ENCODE results near the gene SLC22A4.

The SLC22A4 gene

DNA sequence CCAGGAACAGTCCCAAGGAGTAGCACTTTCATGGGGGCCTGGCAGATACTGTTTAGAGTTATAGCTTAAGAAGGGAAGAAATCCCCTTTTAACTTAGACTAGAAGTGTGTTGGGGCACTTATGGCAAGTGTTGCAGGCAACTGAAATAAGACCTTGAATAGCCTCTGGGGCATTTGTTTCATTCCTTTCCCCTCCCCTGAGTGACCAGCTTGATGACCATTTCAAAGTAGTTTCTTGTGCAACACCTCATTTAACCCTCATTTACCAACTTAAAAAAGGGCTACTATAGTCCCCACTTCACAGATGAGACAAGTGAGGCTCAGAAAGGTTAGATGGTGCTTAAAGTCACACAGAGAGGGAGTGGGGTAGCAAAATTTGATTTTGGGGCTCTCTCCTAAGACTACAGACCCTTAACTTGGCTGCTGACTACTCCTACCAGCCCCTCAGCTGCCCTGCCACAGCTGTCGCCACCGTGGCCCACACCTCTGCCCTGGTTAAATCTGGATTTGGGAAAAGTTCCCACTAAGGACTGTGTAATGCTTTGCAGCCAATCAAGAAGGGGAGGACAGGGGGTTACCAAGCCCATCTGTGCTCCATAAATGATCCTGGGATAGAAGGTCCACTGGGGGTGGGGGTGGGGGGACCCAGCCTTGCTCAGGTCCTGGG lies 31.2 kb upstream of the SLC22A4 start:
- no peak for DNase-seq

DNA sequence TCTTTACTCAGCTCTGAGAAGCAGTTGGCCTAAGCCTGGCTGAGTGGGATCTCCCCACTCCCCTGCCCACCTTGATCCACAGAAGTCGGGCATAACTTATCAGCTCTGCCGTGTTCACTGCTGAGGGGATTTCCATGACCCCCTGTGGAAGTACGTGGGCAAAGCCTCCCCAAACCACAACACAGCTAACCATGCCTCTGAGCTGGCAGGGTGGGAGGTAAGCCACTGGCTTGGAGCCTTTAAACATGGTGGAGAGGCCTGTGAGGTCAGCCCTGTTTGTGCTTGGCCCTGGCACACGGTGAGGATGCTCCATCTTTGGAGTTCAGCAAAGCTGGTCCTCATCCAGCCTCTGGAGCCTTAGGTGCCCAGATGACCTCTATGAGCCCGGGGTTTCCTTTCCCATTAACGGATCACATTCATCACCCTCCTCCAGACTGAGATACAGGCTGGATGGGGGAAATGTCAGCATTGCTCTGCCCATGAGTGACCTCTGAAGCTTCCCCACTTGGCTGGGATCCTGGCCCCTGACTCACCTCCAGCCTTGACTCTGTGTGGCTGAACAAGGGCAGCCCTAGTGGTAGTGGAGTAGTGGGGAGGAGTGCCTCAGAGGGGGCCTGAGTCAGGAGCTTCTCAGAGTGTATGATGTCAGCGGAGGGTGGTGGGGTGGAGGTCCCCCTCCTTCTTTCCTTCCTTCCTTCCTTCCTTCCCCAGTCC lies 30.5 kb upstream of the SLC22A4 start:
- peak; percentile 83 for DNase-seq

DNA sequence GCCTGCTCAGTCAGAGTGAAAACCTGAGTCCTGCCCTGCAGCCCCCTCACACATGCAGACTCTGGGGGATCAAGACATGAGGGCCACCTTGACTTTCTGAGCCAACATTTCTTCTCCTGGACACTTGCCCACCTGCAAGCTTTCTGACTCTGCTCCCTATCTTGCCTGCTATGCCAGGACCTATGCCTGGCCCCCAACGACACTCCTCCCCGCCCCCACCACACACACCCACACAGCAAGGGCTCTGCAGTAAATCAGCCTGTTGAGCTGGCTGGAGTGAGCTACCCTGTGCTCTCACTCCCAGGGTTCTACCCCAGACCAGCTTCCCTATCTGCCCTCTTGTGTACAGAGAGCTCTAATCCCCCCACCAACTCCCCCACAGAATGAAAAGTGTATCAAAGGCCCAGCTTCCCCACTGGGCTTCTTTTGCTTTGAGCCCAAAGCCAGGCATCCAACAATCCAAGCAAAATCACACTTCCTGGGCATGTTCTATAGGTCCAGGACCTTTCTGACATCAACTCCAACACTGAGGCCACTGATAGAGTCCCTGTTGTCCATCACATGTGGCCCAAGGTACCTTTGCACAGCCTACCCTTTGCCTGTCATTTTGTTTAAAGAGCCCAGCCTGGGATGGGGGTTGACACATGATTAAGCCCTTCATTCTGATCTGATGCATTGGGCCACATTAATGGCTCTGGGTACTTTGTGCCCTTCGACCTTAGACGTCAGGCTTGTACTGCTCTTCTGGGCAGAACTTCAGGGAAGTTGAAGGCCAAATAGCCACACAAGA lies 29.5 kb upstream of the SLC22A4 start:
- no peak for DNase-seq

DNA sequence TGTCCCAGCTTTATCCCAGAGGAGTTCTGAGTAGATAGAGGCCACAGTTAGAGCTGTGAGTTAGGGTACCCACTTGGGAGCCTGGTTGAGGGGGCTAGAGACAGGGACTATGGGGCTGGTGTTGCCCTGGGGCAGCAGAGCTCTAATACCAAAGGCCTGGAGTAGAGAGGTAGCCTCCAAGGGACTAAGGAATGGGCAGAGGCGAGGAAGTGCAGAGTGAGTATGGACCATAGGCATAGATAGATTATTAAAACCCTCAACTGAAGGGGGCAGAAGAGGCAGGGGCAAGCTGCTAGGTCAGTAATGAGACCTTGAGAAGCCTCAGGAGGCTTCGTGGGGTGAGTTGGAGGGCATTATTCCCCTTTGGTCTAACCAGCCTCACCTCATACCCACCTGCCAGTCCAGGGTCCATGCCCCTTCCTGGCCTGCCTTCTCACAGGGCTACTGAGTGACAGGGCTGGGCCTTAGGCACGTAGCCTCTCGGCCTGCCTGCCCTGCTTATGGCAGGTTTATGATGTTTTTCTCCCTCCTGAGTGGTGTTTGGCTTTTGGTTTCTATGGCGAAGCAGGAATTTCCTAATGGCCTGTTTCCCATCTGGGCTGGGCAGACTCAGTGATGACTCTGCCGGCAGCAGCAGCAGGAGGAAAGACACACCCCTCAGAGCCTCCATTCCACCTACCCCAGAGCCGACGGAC lies 28.7 kb upstream of the SLC22A4 start:
- peak; percentile 79 for DNase-seq

DNA sequence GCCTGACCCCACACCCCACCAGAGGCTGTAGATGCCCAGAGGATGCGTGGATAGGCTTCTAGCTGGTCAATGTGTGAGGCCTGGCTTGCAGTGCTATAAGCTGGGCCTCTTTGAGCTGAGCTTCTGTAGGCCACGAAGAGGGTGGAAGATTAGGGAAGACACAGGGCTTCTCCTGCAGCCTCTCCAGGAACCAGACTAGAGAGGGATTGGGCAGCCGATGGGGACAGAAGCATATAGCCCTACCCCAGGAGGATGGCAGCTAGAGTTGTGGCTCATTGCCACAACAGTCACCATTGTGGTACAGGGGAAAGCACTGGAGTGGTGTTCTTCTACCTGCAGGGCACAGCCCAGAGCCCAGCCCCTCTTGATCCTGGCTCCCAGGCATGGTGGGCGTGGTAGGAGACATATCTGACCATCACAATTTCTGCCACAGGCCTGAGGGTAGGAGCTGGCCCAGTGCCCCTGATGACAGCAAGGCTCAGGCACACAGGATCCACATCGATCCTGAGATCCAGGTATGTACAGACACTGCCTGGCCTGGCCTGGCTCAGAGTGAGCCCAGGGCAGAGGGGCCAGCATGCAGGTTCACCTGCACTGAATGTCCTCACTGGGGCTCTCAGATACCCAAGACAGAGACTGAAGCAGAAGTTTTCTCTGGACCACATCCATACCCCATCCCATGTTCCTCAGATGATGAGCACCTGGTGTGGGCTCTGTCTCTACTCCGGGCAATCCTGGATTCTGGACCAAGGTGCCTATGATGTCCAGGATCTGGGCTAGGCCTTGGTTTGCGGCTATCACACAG lies 28.0 kb upstream of the SLC22A4 start:
- no peak for DNase-seq

DNA sequence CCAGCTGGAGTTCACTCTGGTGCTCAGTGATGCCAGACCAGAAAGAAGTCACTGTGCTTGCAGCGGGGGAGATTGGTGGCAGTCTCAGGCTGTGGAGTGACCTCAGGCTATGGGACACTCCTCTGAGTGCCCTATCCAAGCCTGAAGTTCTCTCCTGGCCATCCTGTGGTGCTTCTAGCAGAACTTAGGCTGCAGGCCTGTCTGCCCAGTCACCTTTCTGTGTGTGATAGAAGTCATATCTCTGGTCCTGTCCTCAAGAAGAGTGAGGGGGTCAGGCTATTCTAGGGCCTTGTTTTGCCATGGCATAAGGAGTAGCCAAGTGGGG lies 27.4 kb upstream of the SLC22A4 start:
- no peak for DNase-seq

DNA sequence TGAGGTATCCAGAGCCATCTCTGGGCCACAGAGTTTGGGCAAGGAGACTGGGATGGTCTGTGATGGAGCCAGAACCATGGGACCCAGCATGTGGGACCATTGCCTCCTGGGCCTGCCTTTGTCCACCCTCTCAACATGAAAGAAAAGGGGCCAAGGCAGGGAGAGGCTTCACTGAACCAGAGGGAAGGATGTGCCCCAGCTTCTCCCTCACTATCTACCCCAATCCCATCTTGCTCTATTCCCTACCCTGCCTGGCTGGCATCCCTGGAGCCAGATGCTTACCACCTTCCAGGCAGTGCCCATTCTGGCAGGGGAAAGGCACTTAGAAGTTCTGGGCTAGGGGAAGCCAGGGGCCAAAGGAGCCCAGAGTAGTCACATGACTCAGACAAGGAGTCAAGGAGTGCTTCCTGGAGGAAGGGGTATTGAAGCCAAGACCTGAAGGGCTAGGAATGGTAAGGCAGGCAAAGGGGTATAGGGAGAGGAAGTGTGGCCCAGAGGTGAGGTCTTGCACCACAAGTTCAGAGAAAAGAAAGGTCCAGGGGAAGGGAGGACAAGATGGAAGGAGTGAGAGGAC lies 26.9 kb upstream of the SLC22A4 start:
- no peak for DNase-seq

DNA sequence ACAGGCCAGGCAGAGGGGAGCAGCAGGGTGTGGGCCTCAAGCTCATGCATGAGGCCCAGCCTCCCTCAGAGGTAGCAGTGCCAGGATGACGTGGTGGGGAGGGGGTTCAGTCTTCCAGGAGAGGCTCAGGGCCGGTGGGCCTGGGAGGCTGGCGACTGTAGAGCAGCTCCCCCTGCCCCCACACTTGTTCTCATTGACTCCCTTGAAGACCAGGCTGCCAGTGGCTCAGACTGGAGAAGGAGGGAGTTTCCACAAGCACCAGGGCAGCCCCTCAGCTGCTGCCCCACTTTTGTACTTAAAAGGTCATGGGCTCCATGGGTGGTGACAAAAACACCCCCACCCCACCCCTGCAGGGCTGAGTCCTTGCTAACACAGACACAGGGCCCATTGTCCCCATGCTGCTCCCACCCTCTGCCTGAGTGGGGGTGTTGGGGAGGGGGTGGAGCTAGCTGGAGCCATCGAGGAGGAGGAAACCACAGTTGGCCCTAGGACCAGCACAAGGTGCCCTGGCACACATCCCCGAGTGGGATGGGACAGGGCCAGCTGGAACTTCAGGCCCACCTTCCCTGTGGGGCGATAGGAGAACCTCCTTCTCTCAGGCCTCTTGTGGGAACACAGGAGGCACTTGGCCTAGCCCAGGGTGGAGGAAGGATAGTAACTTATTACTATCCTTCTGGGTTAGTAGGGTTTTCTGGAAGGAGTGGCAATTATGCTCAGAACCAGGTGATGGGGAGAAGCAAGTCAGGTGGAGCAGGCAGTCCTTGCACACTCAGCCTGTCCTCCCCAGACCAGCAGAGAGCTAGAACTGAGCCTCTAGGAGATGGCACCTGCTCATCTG lies 26.0 kb upstream of the SLC22A4 start:
- DNase-seq = no peak

DNA sequence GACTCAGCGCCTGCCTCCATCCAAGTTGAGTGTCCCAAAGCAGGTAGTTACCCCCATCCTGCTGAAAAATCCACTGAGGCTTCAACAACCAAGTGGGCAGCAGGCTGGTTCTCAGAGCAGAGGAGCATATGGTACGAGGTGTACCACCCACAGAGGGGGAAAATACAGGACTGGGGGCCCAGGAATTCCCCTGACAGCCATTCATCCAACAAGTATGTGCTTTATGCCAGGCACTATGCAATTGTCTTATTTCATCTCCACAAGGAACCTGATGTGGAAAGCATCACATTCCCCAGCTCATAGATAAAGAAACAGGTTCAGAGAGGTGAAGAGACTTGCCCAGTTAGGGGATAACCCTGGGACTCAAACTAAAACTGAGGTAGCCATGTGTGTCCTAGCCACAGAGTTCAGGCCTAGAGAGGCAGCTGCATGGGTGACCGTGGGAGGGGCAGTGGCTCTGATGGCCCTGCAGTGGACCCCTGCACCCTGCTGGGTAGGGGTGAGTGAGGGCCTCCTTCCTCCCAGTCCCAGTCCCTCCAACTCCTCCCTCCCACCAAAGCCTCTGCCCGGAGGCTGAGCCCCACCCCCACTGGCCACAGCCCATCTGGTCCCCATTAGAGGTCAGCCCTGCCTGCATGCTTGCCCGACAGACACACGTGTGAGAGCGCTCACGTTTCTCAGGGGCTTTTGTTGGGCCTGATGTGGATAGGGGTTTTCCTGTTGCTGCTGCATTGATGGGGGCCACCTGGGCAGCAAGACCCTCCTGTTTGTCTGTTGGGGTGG lies 25.2 kb upstream of the SLC22A4 start:
- DNase-seq = no peak

DNA sequence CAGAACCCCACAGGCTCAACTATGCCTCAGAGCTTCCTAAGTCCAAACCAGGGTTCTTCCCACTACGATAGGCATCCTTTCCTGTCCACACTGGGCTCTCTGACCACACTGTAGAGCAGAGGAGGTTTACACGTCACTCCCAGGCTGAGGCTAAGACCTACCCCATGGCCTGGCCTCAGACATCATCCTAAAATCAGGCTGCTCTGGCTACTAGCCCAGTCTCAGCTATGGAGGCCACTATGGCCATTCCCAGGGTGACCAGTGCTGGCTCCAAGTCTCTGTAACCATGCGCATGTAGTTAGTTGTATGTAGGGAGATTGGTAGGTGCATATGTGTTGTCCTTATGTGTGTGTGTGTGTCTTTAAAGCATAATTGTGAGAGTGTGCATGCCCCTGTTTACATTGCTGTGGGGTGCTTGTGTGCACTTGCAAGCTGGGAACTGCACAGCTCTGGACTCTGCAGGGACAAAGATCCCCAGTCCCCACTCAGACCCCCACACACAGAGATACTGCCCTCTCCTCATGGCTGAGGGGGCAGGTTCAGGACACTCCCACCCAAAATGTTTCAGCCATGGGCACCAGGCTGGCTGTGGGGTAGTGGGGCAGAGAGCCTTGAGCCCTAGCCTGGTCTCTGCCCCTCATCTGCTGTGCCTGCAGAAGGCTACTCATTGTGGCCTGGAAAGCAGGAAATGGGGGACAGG lies 24.4 kb upstream of the SLC22A4 start:
- no peak for DNase-seq

DNA sequence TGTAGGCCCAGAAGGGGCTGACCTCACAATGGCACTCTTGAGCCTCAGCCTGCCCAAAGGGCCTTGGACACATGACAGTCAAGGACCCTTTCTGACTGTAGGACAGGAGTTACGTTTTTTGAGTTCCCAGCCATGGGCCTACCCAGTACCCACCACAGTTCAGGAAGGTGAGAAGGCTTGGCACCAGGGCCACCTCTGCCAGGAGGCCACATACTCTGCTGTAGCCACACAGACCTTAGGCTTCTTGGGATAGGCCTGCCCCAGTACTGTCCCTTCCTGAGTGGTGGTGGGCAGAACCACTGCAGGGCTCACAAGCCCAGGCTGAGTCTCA lies 23.9 kb upstream of the SLC22A4 start:
- no peak for DNase-seq

DNA sequence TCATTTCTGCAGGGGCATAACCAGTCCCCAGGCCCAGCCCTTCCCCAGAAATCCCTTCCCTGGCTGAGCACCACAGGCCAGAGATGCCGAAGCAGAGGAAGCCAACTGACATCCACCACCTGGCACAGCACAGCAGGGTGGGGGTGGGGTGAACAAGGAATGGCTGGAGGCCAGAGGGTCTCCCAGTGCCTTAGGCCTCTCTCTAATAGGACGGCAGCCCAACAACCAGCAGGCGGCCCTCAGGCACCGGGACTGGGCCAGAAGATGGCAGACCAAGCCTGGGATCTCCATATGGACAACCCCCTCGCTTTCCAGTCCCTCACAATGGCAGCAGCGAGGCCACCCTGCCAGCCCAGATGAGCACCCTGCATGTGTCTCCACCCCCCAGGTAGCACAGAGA lies 23.5 kb upstream of the SLC22A4 start:
- DNase-seq = no peak

DNA sequence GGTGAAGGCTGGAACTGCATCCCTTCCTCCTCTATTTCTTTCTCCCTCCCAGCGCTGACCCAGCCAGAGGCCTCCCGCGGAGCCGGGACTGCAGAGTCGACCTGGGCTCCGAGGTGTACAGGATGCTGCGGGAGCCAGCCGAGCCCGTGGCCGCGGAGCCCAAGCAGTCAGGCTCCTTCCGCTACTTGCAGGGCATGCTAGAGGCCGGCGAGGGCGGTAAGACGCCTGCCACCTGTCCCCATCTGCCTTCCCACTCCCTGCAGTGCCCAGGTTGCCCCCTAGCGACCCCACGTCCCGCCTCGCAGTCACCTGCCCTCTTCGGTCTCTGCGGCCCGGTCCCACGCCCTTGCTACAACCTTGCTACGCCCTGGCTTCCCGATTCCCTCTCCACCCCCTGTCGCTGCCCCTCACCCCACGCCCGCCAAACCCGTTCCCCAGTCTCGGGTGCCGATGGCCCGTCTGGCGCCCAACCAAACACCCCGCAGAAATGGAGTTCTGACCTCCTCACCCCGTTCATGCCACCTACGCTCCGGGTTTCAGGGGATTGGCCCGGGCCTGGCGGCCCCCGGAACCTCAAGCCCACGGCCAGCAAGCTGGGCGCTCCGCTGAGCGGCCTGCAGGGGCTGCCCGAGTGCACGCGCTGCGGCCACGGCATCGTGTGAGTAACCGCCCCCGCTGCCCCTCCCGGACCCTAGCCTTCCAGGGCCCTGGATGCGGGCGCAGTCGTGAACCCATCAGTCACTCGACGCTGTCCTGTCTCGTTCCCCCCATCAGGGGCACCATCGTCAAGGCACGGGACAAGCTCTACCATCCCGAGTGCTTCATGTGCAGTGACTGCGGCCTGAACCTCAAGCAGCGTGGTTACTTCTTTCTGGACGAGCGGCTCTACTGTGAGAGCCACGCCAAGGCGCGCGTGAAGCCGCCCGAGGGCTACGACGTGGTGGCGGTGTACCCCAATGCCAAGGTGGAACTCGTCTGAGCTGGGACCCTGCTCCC lies 22.6 kb upstream of the SLC22A4 start:
- no peak for DNase-seq

DNA sequence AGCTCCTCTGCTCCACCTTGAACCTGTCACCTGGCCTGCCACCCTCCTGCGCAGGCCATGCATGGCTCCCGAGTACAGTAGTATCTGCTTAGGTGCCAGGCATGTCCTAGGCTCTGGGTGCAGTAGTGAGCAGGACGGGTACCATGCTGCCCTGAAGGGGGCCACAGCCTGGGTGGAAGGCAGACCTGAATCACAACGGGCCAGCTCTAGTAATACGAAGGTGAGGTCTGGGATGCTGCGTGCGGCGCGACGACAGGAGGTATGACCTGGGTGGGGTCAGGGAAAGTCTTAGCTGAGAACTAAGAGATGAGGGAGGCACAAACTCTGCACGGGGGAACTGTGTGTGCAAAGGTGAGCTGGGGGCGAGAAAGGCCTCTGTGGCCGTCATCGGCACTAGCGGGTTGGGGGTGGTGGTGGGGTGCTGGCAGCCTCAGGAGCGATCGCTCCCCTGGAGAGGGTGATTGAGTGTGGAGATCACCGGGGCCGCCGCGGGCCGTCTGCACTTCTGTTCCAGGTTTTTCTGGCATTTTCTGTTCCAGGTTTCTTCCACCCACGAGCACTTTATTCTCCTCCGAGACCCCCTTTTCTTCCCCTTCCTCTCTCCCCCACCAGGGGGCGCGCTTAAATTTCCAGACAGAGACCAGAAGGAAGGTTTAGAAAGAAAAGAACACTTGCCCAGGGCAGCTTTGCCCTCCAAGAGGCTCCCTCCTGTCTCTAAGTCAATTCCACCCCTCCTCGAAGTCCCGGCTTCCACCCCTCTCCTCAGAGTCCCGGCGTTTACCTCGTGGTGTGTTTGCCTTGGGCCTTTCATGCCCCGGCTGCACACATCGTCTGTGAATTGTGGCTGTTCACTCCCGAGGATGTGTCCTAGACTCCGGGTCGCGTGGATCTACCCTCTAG lies 21.6 kb upstream of the SLC22A4 start:
- DNase-seq = peak; percentile 11

DNA sequence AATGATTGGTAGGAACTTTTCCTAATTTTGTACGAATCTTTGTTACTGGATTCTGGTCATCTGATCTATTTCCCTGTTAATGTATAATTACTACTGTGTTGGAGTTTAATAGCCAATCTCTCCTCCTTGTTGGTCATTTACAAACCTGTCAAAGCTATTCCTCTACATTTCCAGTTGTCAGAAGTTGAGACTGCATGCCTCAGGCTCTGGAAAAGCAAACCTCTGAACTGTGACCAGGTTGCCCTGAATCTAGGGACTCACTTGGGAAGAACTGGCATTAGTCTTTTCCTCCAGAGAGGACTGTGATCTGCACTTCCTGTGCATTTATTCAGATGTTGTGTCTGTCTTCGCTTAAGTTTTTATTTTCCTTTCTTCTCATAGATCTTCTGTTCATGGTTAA lies 20.6 kb upstream of the SLC22A4 start:
- no peak for DNase-seq

DNA sequence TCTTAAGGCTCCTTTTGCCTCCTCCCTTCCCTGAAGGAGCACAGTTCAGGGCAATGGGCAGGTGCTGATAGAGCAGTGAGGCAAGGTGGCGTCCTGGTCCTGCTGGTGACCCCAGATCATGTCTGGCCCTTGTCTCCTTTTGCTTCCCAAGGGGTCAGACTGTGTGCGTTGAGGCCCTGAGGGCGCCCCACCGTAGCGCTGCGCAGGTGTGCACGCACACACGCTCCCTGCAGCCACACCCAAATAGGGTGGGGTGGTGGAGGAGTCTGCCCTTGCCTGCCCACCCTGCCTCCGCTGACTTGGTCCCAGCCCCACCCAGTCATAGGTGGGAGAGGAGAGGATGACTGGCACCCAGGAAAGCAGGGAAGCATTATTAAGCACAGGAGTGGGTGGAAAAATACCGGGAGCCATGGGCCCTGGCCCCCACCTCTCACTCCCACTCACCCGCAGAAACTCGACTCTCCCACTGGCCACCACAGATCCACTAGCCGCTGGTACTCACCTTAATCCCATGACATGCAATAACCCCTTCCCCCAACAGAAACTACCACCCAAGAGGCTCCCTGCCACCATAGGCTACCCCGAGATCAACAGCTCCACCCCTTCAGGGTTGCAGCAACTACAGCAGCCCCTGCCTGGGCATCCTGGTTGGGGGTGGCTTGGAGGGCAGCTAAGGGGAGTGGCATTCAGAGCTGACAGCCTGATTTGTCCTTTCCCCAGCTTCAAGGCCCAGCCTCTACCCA lies 20.0 kb upstream of the SLC22A4 start:
- DNase-seq = no peak

Measured in T1000 (cell line).